Right renal cortex interstitium (tissue), 3 donors: Measurements from ENCODE around the gene ASRGL1. TPM values are rescaled to one million over a fixed set of nuclear protein-coding genes. Genes with fewer than 3 reads are reported as not detected.

ENCODE experiments used
- DNase-seq, 3 donors: peaks; one replicate each; pipeline ENCODE4 v3.0.0-alpha.2; 2013; ENCODE audit warnings: low read depth in 3 of 3, low spot score in 2 of 3
- polyA plus RNA-seq, 3 donors: library from polyadenylated mRNA; unstranded; fragments of 120-200 nt; gene quantifications; one replicate each; pipeline ENCODE4 v1.2.1, GENCODE V29; 2013; ENCODE audit not compliant: insufficient read length in 3 of 3

Gene ASRGL1
- polyA plus RNA-seq, 3 donors: 42.5 to 61.3 (median 56.1) TPM

GRCh38 chr11:62411524-62411923 is 74.3 kb downstream of the ASRGL1 start:
- DNase-seq: no peak

- no peak for DNase-seq
Measured at GRCh38 chr11:62413060-62413696, 75.9 kb downstream of the ASRGL1 start.

GRCh38 chr11:62416596-62416995 is 79.3 kb downstream of the ASRGL1 start:
- DNase-seq: no peak

- DNase-seq: no peak
Measured at GRCh38 chr11:62418136-62418535, 80.9 kb downstream of the ASRGL1 start.

GRCh38 chr11:62418733-62419132 is 81.5 kb downstream of the ASRGL1 start, which contains the start of gene SCGB1A1:
TSS of gene SCGB1A1 (plus strand) at chr11:62419033. CDS start at chr11:62419096, 63 bp downstream.
- no peak for DNase-seq

- no peak for DNase-seq
Measured at GRCh38 chr11:62419314-62419929, 82.2 kb downstream of the ASRGL1 start.

GRCh38 chr11:62419943-62420342 is 82.7 kb downstream of the ASRGL1 start:
- no peak for DNase-seq

- DNase-seq: no peak
Measured at GRCh38 chr11:62420882-62421281, 83.6 kb downstream of the ASRGL1 start.

GRCh38 chr11:62421996-62422395 is 84.7 kb downstream of the ASRGL1 start:
- no peak for DNase-seq

GRCh38 chr11:62423012-62423411 is 85.8 kb downstream of the ASRGL1 start:
- no peak for DNase-seq

- DNase-seq: no peak
Measured at GRCh38 chr11:62427630-62428233, 90.5 kb downstream of the ASRGL1 start.

GRCh38 chr11:62428871-62429560 is 91.8 kb downstream of the ASRGL1 start:
- no peak for DNase-seq

- DNase-seq: no peak
Measured at GRCh38 chr11:62430425-62430824, 93.2 kb downstream of the ASRGL1 start.

GRCh38 chr11:62431171-62431901 is 94.1 kb downstream of the ASRGL1 start:
- no peak for DNase-seq

GRCh38 chr11:62432695-62433094 is 95.4 kb downstream of the ASRGL1 start:
- no peak for DNase-seq

- DNase-seq: no peak
Measured at GRCh38 chr11:62433141-62433903, 96.1 kb downstream of the ASRGL1 start.

GRCh38 chr11:62433904-62434276 is 96.6 kb downstream of the ASRGL1 start:
- DNase-seq: no peak

GRCh38 chr11:62435846-62436660 is 98.8 kb downstream of the ASRGL1 start:
- no peak for DNase-seq

- DNase-seq: no peak
Measured at GRCh38 chr11:62437616-62438015, 100.4 kb downstream of the ASRGL1 start.
